Hepatocyte (in vitro differentiated cells): Measurements from ENCODE around the gene ZNF274. TPM values are rescaled to one million over a fixed set of nuclear protein-coding genes. Genes with fewer than 3 reads are reported as not detected.

Experiments
- DNase-seq: peaks from one replicate; pipeline ENCODE4 v3.0.0-alpha.2; 2016; ENCODE audit warnings: low spot score
- H2AFZ ChIP-seq: fragments of 200-600 bp; sonication (generic); 2 replicates; pipeline ENCODE4 v1.6.0; 2016; ENCODE audit warnings: antibody characterized with exemption, mild to moderate bottlenecking
- H3K27ac ChIP-seq: fragments of 200-600 bp; sonication (generic); 2 replicates; pipeline ENCODE4 v1.5.1; 2016; ENCODE audit warnings: mild to moderate bottlenecking
- H3K27me3 ChIP-seq: fragments of 200-600 bp; sonication (generic); 2 replicates; pipeline ENCODE4 v1.6.1; 2016
- H3K36me3 ChIP-seq: fragments of 200-600 bp; sonication (generic); replicated peaks from 2 replicates; pipeline ENCODE4 v1.5.1; 2016; ENCODE audit warnings: low read depth; ENCODE audit not compliant: insufficient read depth
- H3K4me1 ChIP-seq: fragments of 200-600 bp; sonication (generic); 2 replicates; pipeline ENCODE4 v1.5.1; 2016; ENCODE audit warnings: mild to moderate bottlenecking, moderate library complexity; ENCODE audit not compliant: insufficient read depth
- H3K4me2 ChIP-seq: fragments of 200-600 bp; sonication (generic); 2 replicates; pipeline ENCODE4 v1.6.0; 2016
- H3K4me3 ChIP-seq: fragments of 200-600 bp; sonication (generic); 2 replicates; pipeline ENCODE4 v1.5.1; 2016; ENCODE audit warnings: mild to moderate bottlenecking
- H3K79me2 ChIP-seq: fragments of 200-600 bp; sonication (generic); 2 replicates; pipeline ENCODE4 v1.6.0; 2017; ENCODE audit warnings: mild to moderate bottlenecking
- H3K9me2 ChIP-seq: fragments of 200-600 bp; sonication (generic); replicated peaks from 2 replicates; pipeline ENCODE4 v1.6.0; 2017; ENCODE audit warnings: mild to moderate bottlenecking; ENCODE audit not compliant: insufficient read depth
- H3K9me3 ChIP-seq: fragments of 200-600 bp; sonication (generic); 2 replicates; pipeline ENCODE4 v1.5.1; 2016; ENCODE audit warnings: low read depth, mild to moderate bottlenecking
- H4K20me1 ChIP-seq: fragments of 200-600 bp; sonication (generic); 2 replicates; pipeline ENCODE4 v1.6.0; 2016; ENCODE audit warnings: mild to moderate bottlenecking; ENCODE audit not compliant: insufficient read depth, poor library complexity, severe bottlenecking
- CTCF ChIP-seq: fragments of 200-600 bp; sonication (generic); IDR thresholded peaks from 2 replicates; pipeline ENCODE4 v1.5.1; 2016; ENCODE audit warnings: antibody characterized with exemption, mild to moderate bottlenecking; ENCODE audit not compliant: poor library complexity
- EZH2 ChIP-seq: fragments of 200-600 bp; sonication (generic); IDR thresholded peaks from 2 replicates; pipeline ENCODE4 v1.6.1; 2016; ENCODE audit warnings: antibody characterized with exemption, mild to moderate bottlenecking, borderline replicate concordance
- EZH2phosphoT487 ChIP-seq: fragments of 200-600 bp; sonication (generic); IDR thresholded peaks from one replicate; pipeline ENCODE4 v1.6.1; 2018; ENCODE audit warnings: antibody characterized with exemption, mild to moderate bottlenecking, low read depth, moderate library complexity; ENCODE audit not compliant: unreplicated experiment, severe bottlenecking
- whole genome bisulfite sequencing: methylation state at CpG from one replicate; pipeline ENCODE4 v1.1.6; 2016; ENCODE audit warnings: low lambda C conversion rate; ENCODE audit errors: missing lambda C conversion rate; 5-methylcytosine and 5-hydroxymethylcytosine counted together
- polyA plus RNA-seq: library from polyadenylated mRNA; unstranded; fragments of >200 nt; fragmentation: Nextera tagmentation; extraction: Ambion mirVana; gene quantifications from 2 replicates; pipeline ENCODE4 v1.2.1, GENCODE V29; 2016
- total RNA-seq: library from RNA; depleted of rRNA; stranded (reverse); fragments of >200 nt; gene quantifications from 2 replicates; pipeline ENCODE4 v1.2.3, GENCODE V29; 2014

The ZNF274 gene
- total and polyA plus RNA-seq, 2 experiments from 2014 or later = 28.1 to 30.8 TPM

- Histone ChIP-seq H3K9me2 (no peaks in the 10 kb centered on the region), H3K27ac (no peak overlapping the region), H3K27me3 (no peaks in the 10 kb centered on the region), H3K9me3 (peaks cover 76% of the 10 kb centered on the region), H3K79me2 (no peaks in the 10 kb centered on the region), H3K4me2 (no peak overlapping the region), H3K36me3 (peaks cover 20% of the 10 kb centered on the region), H3K4me1 (no peaks in the 10 kb centered on the region), H4K20me1 (no peaks in the 10 kb centered on the region), H3K4me3 (no peak overlapping the region), H2AFZ (no peak overlapping the region)
- TF ChIP-seq CTCF = no peak
- no peak for DNase-seq
- WGBS = 98% methylated on average over 3 of the region's 3 CpGs
Measured at GRCh38 chr19:58261600-58261967, 78.7 kb downstream of the ZNF274 start.

GRCh38 chr19:58261968-58262921 lies 79.4 kb downstream of the ZNF274 start:
- Histone ChIP-seq H3K9me3 (peaks cover 77% of the 10 kb centered on the region), H3K79me2 (no peaks in the 10 kb centered on the region), H3K4me1 (no peaks in the 10 kb centered on the region), H3K27me3 (no peaks in the 10 kb centered on the region), H2AFZ (no peak overlapping the region), H3K36me3 (peaks cover 20% of the 10 kb centered on the region), H3K4me3 (peak overlapping the region; percentile 10), H4K20me1 (no peaks in the 10 kb centered on the region), H3K27ac (no peak overlapping the region), H3K4me2 (no peak overlapping the region), H3K9me2 (no peaks in the 10 kb centered on the region)
- 98% methylated on average over 19 of the region's 19 CpGs for WGBS
- DNase-seq = no peak
- TF ChIP-seq EZH2 = no peak
- no peak for TF ChIP-seq CTCF
- no peak for TF ChIP-seq EZH2phosphoT487

GRCh38 chr19:58262922-58263296 lies 80.0 kb downstream of the ZNF274 start:
- Histone ChIP-seq H3K4me3 (peak overlapping the region; percentile 10), H3K36me3 (peaks cover 20% of the 10 kb centered on the region), H4K20me1 (no peaks in the 10 kb centered on the region), H3K79me2 (no peaks in the 10 kb centered on the region), H3K9me2 (no peaks in the 10 kb centered on the region), H3K4me2 (no peak overlapping the region), H3K27ac (no peak overlapping the region), H2AFZ (no peak overlapping the region), H3K9me3 (peaks cover 71% of the 10 kb centered on the region), H3K27me3 (no peaks in the 10 kb centered on the region), H3K4me1 (no peaks in the 10 kb centered on the region)
- over 99% methylated on average over 7 of the region's 7 CpGs for WGBS
- TF ChIP-seq EZH2 (no peak), CTCF (no peak), EZH2phosphoT487 (no peak)
- no peak for DNase-seq

Other genes with a start within 250 kb of the ZNF274 start
- gene ZNF418, start 247.7 kb upstream of the ZNF274 start, total RNA-seq = 6.1 and 8.2 TPM in 2 replicates
- 2.8 and 3.2 TPM in 2 replicates for gene ZNF418, start 247.7 kb upstream of the ZNF274 start, polyA plus RNA-seq
- gene ZNF256, start 235.4 kb upstream of the ZNF274 start, total RNA-seq = 5.4 and 8.8 TPM in 2 replicates
- gene ZNF256, start 235.4 kb upstream of the ZNF274 start, polyA plus RNA-seq = 3.7 and 4.6 TPM in 2 replicates
- gene C19orf18, start 208.5 kb upstream of the ZNF274 start, total RNA-seq = 0.60 TPM in 1 of 2 replicates, not detected in the other
- gene C19orf18, start 208.5 kb upstream of the ZNF274 start, polyA plus RNA-seq = 1.9 and 2.0 TPM in 2 replicates
- 18.0 and 19.7 TPM in 2 replicates for gene ZNF606, start 180.2 kb upstream of the ZNF274 start, total RNA-seq
- 17.6 and 26.0 TPM in 2 replicates for gene ZNF606, start 180.2 kb upstream of the ZNF274 start, polyA plus RNA-seq
- gene ZSCAN1, start 149.0 kb upstream of the ZNF274 start, total RNA-seq = 0.33 and 1.2 TPM in 2 replicates
- 1.1 and 3.8 TPM in 2 replicates for gene ZSCAN1, start 149.0 kb upstream of the ZNF274 start, polyA plus RNA-seq
- 5.8 and 7.4 TPM in 2 replicates for gene ZNF135, start 123.8 kb upstream of the ZNF274 start, total RNA-seq
- 4.3 and 5.0 TPM in 2 replicates for gene ZNF135, start 123.8 kb upstream of the ZNF274 start, polyA plus RNA-seq
- gene ZSCAN18, start 84.8 kb upstream of the ZNF274 start, total RNA-seq = 30.4 and 49.8 TPM in 2 replicates
- gene ZSCAN18, start 84.8 kb upstream of the ZNF274 start, polyA plus RNA-seq = 51.8 and 59.1 TPM in 2 replicates
- 17.0 and 18.4 TPM in 2 replicates for gene ZNF329, start 32.3 kb upstream of the ZNF274 start, total RNA-seq
- gene ZNF329, start 32.3 kb upstream of the ZNF274 start, polyA plus RNA-seq = 1.8 and 2.8 TPM in 2 replicates
- 19.3 and 34.1 TPM in 2 replicates for gene ZNF544, start 45.9 kb downstream of the ZNF274 start, total RNA-seq
- 12.3 and 17.2 TPM in 2 replicates for gene ZNF544, start 45.9 kb downstream of the ZNF274 start, polyA plus RNA-seq
- gene ZNF8, start 95.9 kb downstream of the ZNF274 start, total RNA-seq = 7.1 and 8.7 TPM in 2 replicates
- 1.0 and 1.4 TPM in 2 replicates for gene ZNF8, start 95.9 kb downstream of the ZNF274 start, polyA plus RNA-seq
- gene ERVK3-1, start 122.3 kb downstream of the ZNF274 start, total RNA-seq = 57.9 and 73.2 TPM in 2 replicates
- gene ERVK3-1, start 122.3 kb downstream of the ZNF274 start, polyA plus RNA-seq = 68.9 and 71.7 TPM in 2 replicates
- gene ZSCAN22, start 143.9 kb downstream of the ZNF274 start, total RNA-seq = 1.3 and 2.0 TPM in 2 replicates
- 2.2 and 3.0 TPM in 2 replicates for gene ZSCAN22, start 143.9 kb downstream of the ZNF274 start, polyA plus RNA-seq
- 35.9 and 45.5 TPM in 2 replicates for gene A1BG, start 170.4 kb downstream of the ZNF274 start, total RNA-seq
- gene A1BG, start 170.4 kb downstream of the ZNF274 start, polyA plus RNA-seq = 106 and 108 TPM in 2 replicates
- gene ZNF497, start 179.7 kb downstream of the ZNF274 start, total RNA-seq = 1.5 and 1.6 TPM in 2 replicates
- 3.3 and 4.3 TPM in 2 replicates for gene ZNF497, start 179.7 kb downstream of the ZNF274 start, polyA plus RNA-seq
- 5.0 and 5.9 TPM in 2 replicates for gene ZNF837, start 198.0 kb downstream of the ZNF274 start, total RNA-seq
- 5.4 and 9.7 TPM in 2 replicates for gene ZNF837, start 198.0 kb downstream of the ZNF274 start, polyA plus RNA-seq
- 1,644 and 2,420 TPM in 2 replicates for gene RPS5, start 204.2 kb downstream of the ZNF274 start, total RNA-seq
- 562 and 565 TPM in 2 replicates for gene RPS5, start 204.2 kb downstream of the ZNF274 start, polyA plus RNA-seq
- gene RNF225, start 212.6 kb downstream of the ZNF274 start, total RNA-seq = not detected in 2 replicates
- 0.47 TPM in 1 of 2 replicates, not detected in the other for gene RNF225, start 212.6 kb downstream of the ZNF274 start, polyA plus RNA-seq
- gene ZNF584, start 225.6 kb downstream of the ZNF274 start, total RNA-seq = 4.5 and 5.5 TPM in 2 replicates
- gene ZNF584, start 225.6 kb downstream of the ZNF274 start, polyA plus RNA-seq = 4.5 and 7.9 TPM in 2 replicates